Measurements from ENCODE around the gene GALNT16.

- TF ChIP-seq GATA2 (IDR thresholded peaks at IDR 0.05; ENCODE audit: low read depth, low read length) (no peak), GATA3 (IDR thresholded peaks at IDR 0.05; ENCODE audit: low read depth, low read length) (no peak)
These were observed 2.6 kb downstream of the GALNT16 start for GRCh38 chr14:69262516-69262915.
